SK-N-SH (cell line): ENCODE data around the gene ZNF227. TPM values are rescaled to one million over a fixed set of nuclear protein-coding genes. Genes with fewer than 3 reads are reported as not detected.
"Not testable (repeated sequence)": the region's sequence is repeated elsewhere in the genome, so short reads cannot be mapped to it uniquely, and the experiment has no call there.

ENCODE experiments used
- CTCF ChIA-PET: fragments of 300-600, 350-600 bp; formaldehyde crosslinking; extraction: SDS; loops from one replicate; lab custom pipeline; 2021; lab: Yijun Ruan, JAX
- POLR2A ChIA-PET: fragments of 350-600 bp; sonication (Branson Sonifier 250); formaldehyde crosslinking; extraction: SDS; loops from one replicate; lab custom pipeline; 2020; ENCODE audit warnings: antibody characterized with exemption, inconsistent platforms; lab: Yijun Ruan, JAX
- DNase-seq: peaks from one replicate; pipeline ENCODE4 v3.0.0; 2012
- H2AFZ ChIP-seq: fragments of 200-600 bp; sonication (generic); 2 replicates; pipeline ENCODE4 v1.8.1; 2016; ENCODE audit warnings: antibody characterized with exemption, mild to moderate bottlenecking, low read depth
- H3F3A ChIP-seq: fragments of 200-600 bp; sonication (generic); replicated peaks from 2 replicates; pipeline ENCODE3; 2016; ENCODE audit warnings: antibody characterized with exemption, mild to moderate bottlenecking; ENCODE audit not compliant: insufficient read depth
- H3K27ac ChIP-seq, 2 experiments: fragments of 200-500 bp in 1 of 2; fragments of 200-600 bp in 1 of 2; sonication (Bioruptor generic) in 1 of 2; sonication (generic), shearing (Covaris generic) in 1 of 2; 2 replicates each; pipeline versions ENCODE4 v1.5.1 to v1.6.1; 2014 to 2016; ENCODE audit warnings: low read depth in 2 of 2, inconsistent platforms in 1 of 2, low read length in 1 of 2, mild to moderate bottlenecking in 1 of 2, mixed read lengths in 1 of 2
- H3K27me3 ChIP-seq: fragments of 200-600 bp; sonication (generic), shearing (Covaris generic); 2 replicates; pipeline ENCODE4 v1.6.1; 2016; ENCODE audit warnings: mixed run types; ENCODE audit not compliant: insufficient read depth
- H3K36me3 ChIP-seq, 2 experiments: fragments of 200-500 bp in 1 of 2; fragments of 200-600 bp in 1 of 2; sonication (Bioruptor generic) in 1 of 2; sonication (generic) in 1 of 2; replicated peaks in 1 of 2; 2 replicates each; pipeline versions ENCODE3 to v1.5.1; 2014 to 2016; ENCODE audit warnings: low read length in 1 of 2, mild to moderate bottlenecking in 1 of 2; ENCODE audit not compliant: insufficient read depth in 2 of 2, control insufficient read depth in 1 of 2
- H3K4me1 ChIP-seq, 2 experiments: fragments of 200-500 bp in 1 of 2; fragments of 200-600 bp in 1 of 2; sonication (Bioruptor generic) in 1 of 2; sonication (generic), shearing (Covaris generic) in 1 of 2; 2 replicates each; pipeline versions ENCODE4 v1.5.1 to v1.6.1; 2014 to 2016; ENCODE audit warnings: low read depth in 1 of 2, low read length in 1 of 2, mixed run types in 1 of 2; ENCODE audit not compliant: insufficient read depth in 2 of 2, control insufficient read depth in 1 of 2
- H3K4me2 ChIP-seq: fragments of 200-600 bp; sonication (generic), shearing (Covaris generic); 2 replicates; pipeline ENCODE4 v1.6.1; 2017; ENCODE audit warnings: mixed run types
- H3K4me3 ChIP-seq, 2 experiments: fragments of 200-500 bp in 1 of 2; fragments of 200-600 bp in 1 of 2; sonication (Bioruptor generic) in 1 of 2; sonication (generic), shearing (Covaris generic) in 1 of 2; 2 replicates each; pipeline versions ENCODE4 v1.5.1 to v1.8.1; 2014 to 2016; ENCODE audit warnings: low read depth in 2 of 2, inconsistent platforms in 1 of 2, low read length in 1 of 2, mild to moderate bottlenecking in 1 of 2, mixed read lengths in 1 of 2, moderate library complexity in 1 of 2
- H3K79me2 ChIP-seq: fragments of 200-600 bp; sonication (generic); 2 replicates; pipeline ENCODE4 v1.8.1; 2017; ENCODE audit warnings: mild to moderate bottlenecking; ENCODE audit not compliant: insufficient read depth
- H3K9ac ChIP-seq: fragments of 200-600 bp; sonication (generic); 2 replicates; pipeline ENCODE4 v1.6.1; 2017; ENCODE audit warnings: mixed run types
- H3K9me2 ChIP-seq: fragments of 200-600 bp; sonication (generic); 2 replicates; pipeline ENCODE4 v1.6.1; 2017; ENCODE audit warnings: mixed run types
- H3K9me3 ChIP-seq: fragments of 200-600 bp; sonication (generic); 2 replicates; pipeline ENCODE4 v1.6.1; 2017; ENCODE audit warnings: mixed run types, mild to moderate bottlenecking, moderate library complexity
- H4K20me1 ChIP-seq: fragments of 200-600 bp; sonication (generic); 2 replicates; pipeline ENCODE4 v1.6.1; 2017; ENCODE audit warnings: mild to moderate bottlenecking, mixed run types; ENCODE audit not compliant: insufficient read depth
- CHD2 ChIP-seq: fragments of 150-350 bp; IDR thresholded peaks from 2 replicates; pipeline ENCODE4 v1.6.1; 2018; ENCODE audit warnings: low read length; ENCODE audit not compliant: partially characterized antibody
- CTCF ChIP-seq: fragments of 200-600 bp; sonication (generic); IDR thresholded peaks from 2 replicates; pipeline ENCODE4 v1.6.1; 2017; ENCODE audit warnings: antibody characterized with exemption, mild to moderate bottlenecking, moderate library complexity
- EP300 ChIP-seq, 2 experiments: IDR thresholded peaks; 2 replicates each; pipeline versions ENCODE4 v1.4.0 to v1.6.1; 2012; ENCODE audit warnings: borderline replicate concordance in 1 of 2, low read depth in 1 of 2, low read length in 1 of 2
- GATA2 ChIP-seq: sonication (generic); formaldehyde crosslinking; IDR thresholded peaks from 2 replicates; pipeline ENCODE4 v1.5.0; 2020; ENCODE audit warnings: mild to moderate bottlenecking, missing genetic modification reagents
- JUND ChIP-seq: IDR thresholded peaks from 2 replicates; pipeline ENCODE4 v1.4.0; 2012
- MEF2A ChIP-seq: IDR thresholded peaks from 2 replicates; pipeline ENCODE4 v1.4.0; 2012; ENCODE audit warnings: low read depth, borderline replicate concordance
- NFIC ChIP-seq: IDR thresholded peaks from 2 replicates; pipeline ENCODE4 v1.4.0; 2012; ENCODE audit warnings: borderline replicate concordance
- PBX3 ChIP-seq: IDR thresholded peaks from 2 replicates; pipeline ENCODE4; 2012
- RAD21 ChIP-seq: IDR thresholded peaks from 2 replicates; pipeline ENCODE4 v1.6.1; 2012; ENCODE audit warnings: mild to moderate bottlenecking, low read length
- RCOR1 ChIP-seq: fragments of 150-350 bp; IDR thresholded peaks from 2 replicates; pipeline ENCODE4 v1.6.1; 2017; ENCODE audit warnings: antibody characterized with exemption, low read length
- RFX5 ChIP-seq: IDR thresholded peaks from 2 replicates; pipeline ENCODE4 v1.6.1; 2012; ENCODE audit warnings: mild to moderate bottlenecking, improper control_type of control experiment, low read length
- RXRA ChIP-seq: IDR thresholded peaks from 2 replicates; pipeline ENCODE4 v1.4.0; 2012; ENCODE audit warnings: low read depth, mild to moderate bottlenecking, borderline replicate concordance
- TCF12 ChIP-seq: IDR thresholded peaks from 2 replicates; pipeline ENCODE4 v1.4.0; 2012
- ZBTB33 ChIP-seq: IDR thresholded peaks from 2 replicates; pipeline ENCODE4 v1.4.0; 2012; ENCODE audit warnings: low read depth, borderline replicate concordance
- WGBS: methylation state at CpG from one replicate; pipeline ENCODE4 v1.1.6; 2017; ENCODE audit warnings: low lambda C conversion rate; 5-methylcytosine and 5-hydroxymethylcytosine counted together
- polyA plus RNA-seq, 3 experiments: library from polyadenylated mRNA; depleted of rRNA; stranded (reverse); fragments of >200 nt; gene quantifications; 2 replicates each; pipeline ENCODE4 v1.2.3, GENCODE V29; 2012

Gene ZNF227
- polyA plus RNA-seq, 1 of the 3 experiments (the other 2 are of a cell fraction): 8.3 TPM

GRCh38 chr19:44236384-44236783 lies 24.1 kb downstream of the ZNF227 start:
- ChIA-PET POLR2A (no interaction called here), CTCF (no interaction called here)
- no peaks in the 10 kb centered on the region for H3K27me3 ChIP-seq
- no peak overlapping the region for H3K9ac ChIP-seq
- no peaks in the 10 kb centered on the region for H4K20me1 ChIP-seq
- H3K9me2 ChIP-seq: no peaks in the 10 kb centered on the region
- no peak overlapping the region for H3K4me2 ChIP-seq
- H3K9me3 ChIP-seq: 0 out of 2 replicates have a peak, but pooled peaks cover 3% of the 10 kb centered on the region
- TF ChIP-seq GATA2: no peak
- no peak for TF ChIP-seq TCF12
- TF ChIP-seq CTCF: no peak
- no peak for TF ChIP-seq RAD21
- TF ChIP-seq MEF2A: no peak
- no peak for TF ChIP-seq JUND
- no peak for TF ChIP-seq CHD2
- no peak for TF ChIP-seq NFIC
- TF ChIP-seq PBX3: no peak
- TF ChIP-seq RXRA: no peak
- TF ChIP-seq RCOR1: no peak
- no peak for TF ChIP-seq EP300 (IDR thresholded peaks at IDR 0.05; ENCODE audit: borderline replicate concordance in 1 of 2, low read depth in 1 of 2, low read length in 1 of 2)
- TF ChIP-seq RFX5: no peak
- TF ChIP-seq ZBTB33: no peak
- H3K36me3 ChIP-seq: peaks cover 56 to 57% of the 10 kb centered on the region in 2 experiments
- H3K79me2 ChIP-seq: no peaks in the 10 kb centered on the region
- peaks cover 3% of the 10 kb centered on the region for H3F3A ChIP-seq
- no peak overlapping the region for H3K27ac ChIP-seq
- 96% methylated on average over 7 of the region's 8 CpGs for WGBS
- DNase-seq: no peak
- no peaks in the 10 kb centered on the region for H3K4me1 ChIP-seq
- H2AFZ ChIP-seq: no peak overlapping the region
- H3K4me3 ChIP-seq: no peak overlapping the region; a peak in 1 of 4 replicates

- H4K20me1 ChIP-seq, H3K79me2 ChIP-seq, H3K9ac ChIP-seq, H3K4me1 ChIP-seq, H3K4me2 ChIP-seq, H3K27ac ChIP-seq, H3K4me3 ChIP-seq, DNase-seq, H3K27me3 ChIP-seq, H2AFZ ChIP-seq, H3K9me2 ChIP-seq, CTCF ChIA-PET, POLR2A ChIA-PET, H3F3A ChIP-seq: not testable (repeated sequence)
- peaks cover 2 to 11% of the 10 kb centered on the region in 2 experiments for H3K36me3 ChIP-seq
- 86% methylated on average over 2 of the region's 2 CpGs for WGBS
- peaks cover 26% of the 10 kb centered on the region for H3K9me3 ChIP-seq
Measured at GRCh38 chr19:44252332-44252731, 40.0 kb downstream of the ZNF227 start.

- H3K4me3 ChIP-seq, H3F3A ChIP-seq, POLR2A ChIA-PET, H3K27me3 ChIP-seq, H3K4me2 ChIP-seq, H3K9me2 ChIP-seq, H3K27ac ChIP-seq, H3K79me2 ChIP-seq, CTCF ChIA-PET, DNase-seq, H2AFZ ChIP-seq, H4K20me1 ChIP-seq, H3K36me3 ChIP-seq, H3K4me1 ChIP-seq, H3K9ac ChIP-seq: not testable (repeated sequence)
- 98% methylated on average over 2 of the region's 2 CpGs for WGBS
- H3K9me3 ChIP-seq: peaks cover 16% of the 10 kb centered on the region; the same call in 1 of the 2 replicates
Measured at GRCh38 chr19:44253392-44253791, 41.1 kb downstream of the ZNF227 start.
